Common myeloid progenitor, CD34-positive (primary cell): Measurements from ENCODE around the gene SIRT2.
"Not testable (repeated sequence)": the region's sequence is repeated elsewhere in the genome, so short reads cannot be mapped to it uniquely, and the experiment has no call there.

ENCODE experiments used
- CTCF ChIA-PET: fragments of 350-600 bp; sonication (Branson Sonifier 250); formaldehyde crosslinking; loops from one replicate; lab custom pipeline; 2021; ENCODE audit warnings: antibody characterized with exemption; lab: Charles Lee
- POLR2A ChIA-PET: fragments of 350-600 bp; sonication (Branson Sonifier 250); formaldehyde crosslinking; loops from one replicate; lab custom pipeline; 2021; ENCODE audit warnings: antibody characterized with exemption; lab: Charles Lee
- DNase-seq, 3 donors: peaks; one replicate each; pipeline versions ENCODE4 v3.0.0 to v3.0.0-alpha.2; 2013
- H3K27ac ChIP-seq, 2 experiments: 1 replicate in 1 of 2; 2 replicates in 1 of 2; pipeline ENCODE4 v1.7.0; 2013; ENCODE audit warnings: inconsistent platforms in 2 of 2, low read length in 2 of 2, mild to moderate bottlenecking in 2 of 2, low read depth in 1 of 2, moderate library complexity in 1 of 2; ENCODE audit not compliant: severe bottlenecking in 2 of 2, insufficient read depth in 1 of 2, poor library complexity in 1 of 2
- H3K27me3 ChIP-seq, 5 experiments: replicated peaks in 2 of 5; 1 replicate in 3 of 5; 2 replicates in 2 of 5; pipeline versions ENCODE4 v1.6.1 to v1.7.0; 2013; ENCODE audit warnings: low read length in 4 of 5, mild to moderate bottlenecking in 2 of 5, moderate library complexity in 2 of 5, inconsistent platforms in 1 of 5; ENCODE audit not compliant: insufficient read depth in 5 of 5, control insufficient read depth in 4 of 5
- H3K36me3 ChIP-seq, 4 experiments: 1 replicate in 2 of 4; 2 replicates in 2 of 4; pipeline versions ENCODE4 v1.6.1 to v1.7.0; 2013; ENCODE audit warnings: low read length in 3 of 4, control low read depth in 1 of 4, mild to moderate bottlenecking in 1 of 4; ENCODE audit not compliant: control insufficient read depth in 4 of 4, insufficient read depth in 4 of 4
- H3K4me1 ChIP-seq, 4 experiments: 1 replicate in 3 of 4; 2 replicates in 1 of 4; pipeline versions ENCODE4 v1.6.1 to v1.7.1; 2013; ENCODE audit warnings: low read length in 3 of 4, mild to moderate bottlenecking in 3 of 4, control low read depth in 1 of 4, inconsistent platforms in 1 of 4, moderate library complexity in 1 of 4; ENCODE audit not compliant: control insufficient read depth in 4 of 4, insufficient read depth in 4 of 4; ENCODE audit errors: control extremely low read depth in 1 of 4
- H3K4me3 ChIP-seq, 7 experiments: 1 replicate in 4 of 7; 2 replicates in 3 of 7; pipeline versions ENCODE4 v1.5.1 to v1.7.0; 2013; ENCODE audit warnings: mild to moderate bottlenecking in 7 of 7, low read length in 6 of 7, moderate library complexity in 6 of 7, inconsistent platforms in 2 of 7, low read depth in 2 of 7, control low read depth in 1 of 7; ENCODE audit not compliant: insufficient read depth in 4 of 7, control insufficient read depth in 1 of 7; ENCODE audit errors: extremely low read depth in 1 of 7
- H3K9me3 ChIP-seq, 5 experiments: 1 replicate in 4 of 5; 2 replicates in 1 of 5; pipeline versions ENCODE4 v1.6.1 to v1.7.1; 2013; ENCODE audit warnings: low read length in 4 of 5, mild to moderate bottlenecking in 2 of 5, inconsistent platforms in 1 of 5, low read depth in 1 of 5, moderate library complexity in 1 of 5; ENCODE audit not compliant: control insufficient read depth in 4 of 5, insufficient read depth in 2 of 5; ENCODE audit errors: control extremely low read depth in 1 of 5
- WGBS: methylation state at CpG from one replicate; pipeline ENCODE4 v1.1.5; 2013; ENCODE audit not compliant: insufficient coverage; 5-methylcytosine and 5-hydroxymethylcytosine counted together

SIRT2 gene

GRCh38 chr19:38877781-38878574, 21.4 kb downstream of the SIRT2 start, which contains the start of gene RINL:
TSS of gene RINL (minus strand) at chr19:38878275. CDS start at chr19:38876742, 1,533 bp downstream.
- WGBS, result 0% methylated on average over 6 of the region's 11 CpGs
- H3K36me3 ChIP-seq, result peaks cover 0 to 7% (median 6%) of the 10 kb centered on the region in 4 experiments
- no peaks in the 10 kb centered on the region for H3K9me3 ChIP-seq
- ChIA-PET CTCF (interaction anchor here (1.1 to 3.8 kb wide), 8 partner anchors 8 to 52 kb away, joined by 3 to 17 read pairs (median 6); partner anchors contain the start of genes MRPS12 and SARS2), POLR2A (interaction anchor here (0.5 to 2.0 kb wide), 3 partner anchors 9 to 40 kb away, joined by 3 to 5 read pairs (median 3); partner anchors contain the start of gene HNRNPL)
- H3K27me3 ChIP-seq, result no peaks in the 10 kb centered on the region
- H3K27ac ChIP-seq, result peak within 1 kb of the TSS; percentile 52 to 85
- DNase-seq, result peak; percentile 44 to 92 (median 87)
- peak within 1 kb of the TSS in 5 of 7 experiments; percentile 34 to 66 (median 54) for H3K4me3 ChIP-seq
- peaks cover 0 to 42% (median 23%) of the 10 kb centered on the region in 4 experiments for H3K4me1 ChIP-seq

DNA sequence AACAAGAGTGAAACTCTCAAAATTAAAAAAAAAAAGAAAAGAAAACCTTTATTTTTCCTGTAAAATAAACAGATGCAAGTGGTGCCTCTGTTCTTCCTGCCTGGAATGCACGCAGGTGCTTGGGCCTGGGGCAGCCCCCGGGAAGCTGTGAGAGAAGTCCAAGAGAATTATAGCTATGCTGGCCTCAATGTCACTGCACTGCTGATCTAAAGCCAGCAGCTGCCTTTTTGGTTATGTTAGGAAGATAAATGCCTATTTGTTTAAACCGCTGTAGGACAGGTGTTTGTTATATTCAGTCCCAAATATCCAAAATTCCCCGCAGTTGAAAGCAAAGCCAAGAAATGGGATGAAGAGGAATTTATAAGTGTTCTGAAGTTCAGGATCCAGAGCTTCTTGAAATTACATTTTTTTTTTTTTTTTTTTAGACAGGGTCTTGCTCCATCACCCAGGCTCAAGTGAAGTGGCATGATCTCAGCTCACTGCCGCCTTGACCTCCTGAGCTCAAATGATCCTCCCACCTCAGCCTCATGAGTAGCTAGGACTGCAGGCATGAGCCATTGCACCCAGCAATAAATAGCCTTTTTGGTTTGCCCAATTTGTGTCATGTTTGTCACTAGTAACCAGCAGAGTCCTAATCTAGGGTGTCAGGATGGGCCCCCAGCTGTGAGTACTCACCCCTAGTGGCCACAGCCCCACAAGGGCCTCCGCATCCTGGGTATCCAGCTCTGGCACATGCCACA, 23.6 kb downstream of the SIRT2 start:
- H3K4me3 ChIP-seq, result no peak overlapping the region
- no peak overlapping the region for H3K27ac ChIP-seq
- CTCF ChIA-PET, result interaction anchor here (0.5 to 3.8 kb wide), 7 partner anchors 9 to 405 kb away, joined by 3 to 20 read pairs (median 8); partner anchors contain the start of genes MRPS12 and SARS2
- H3K36me3 ChIP-seq, result peaks cover 0 to 7% (median 0%) of the 10 kb centered on the region in 4 experiments
- no peaks in the 10 kb centered on the region for H3K27me3 ChIP-seq
- DNase-seq, result peak in 1 of 3 donors; percentile 31
- WGBS, result 100% methylated on average over 3 of the region's 6 CpGs
- no peaks in the 10 kb centered on the region for H3K9me3 ChIP-seq
- H3K4me1 ChIP-seq, result peaks cover 0 to 43% (median 22%) of the 10 kb centered on the region in 4 experiments
- POLR2A ChIA-PET, result interaction anchor here (0.7 kb wide), 1 partner anchor 482 kb away, joined by 13 read pairs; no protein-coding TSS in a partner anchor

- POLR2A ChIA-PET, result not testable (repeated sequence)
- CTCF ChIA-PET, result interaction anchor here (0.9 to 3.2 kb wide), 3 partner anchors 10 to 104 kb away, joined by 3 to 20 read pairs (median 3); no protein-coding TSS in a partner anchor
- WGBS, result 99% methylated on average over 10 of the region's 10 CpGs
These were observed 26.0 kb downstream of the SIRT2 start for GRCh38 chr19:38873400-38873799.

DNA sequence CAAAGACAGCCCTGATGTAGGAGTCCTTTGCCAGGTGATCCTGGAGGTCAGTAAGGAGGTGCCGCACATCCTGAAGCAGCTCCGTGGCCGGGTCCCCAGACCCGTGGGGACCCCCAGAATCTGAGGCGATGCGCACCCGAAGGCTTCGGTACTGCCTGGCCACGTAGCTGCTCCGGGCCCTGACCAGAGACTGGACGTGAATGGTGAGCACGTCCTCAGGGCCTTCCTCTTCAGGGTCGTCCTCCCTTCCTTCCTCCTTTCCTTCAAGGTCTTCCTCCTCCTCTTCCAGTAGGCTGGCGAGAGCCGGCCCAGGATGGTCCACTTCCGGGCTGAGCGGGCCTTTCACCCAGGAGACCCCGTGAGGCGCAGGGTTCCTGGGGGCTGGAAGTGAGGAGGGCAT, 28.8 kb downstream of the SIRT2 start:
- Histone ChIP-seq H3K36me3 (peaks cover 0 to 4% (median 0%) of the 10 kb centered on the region in 4 experiments), H3K4me1 (peaks cover 0 to 29% (median 27%) of the 10 kb centered on the region in 4 experiments), H3K9me3 (no peaks in the 10 kb centered on the region), H3K4me3 (peak overlapping the region in 3 of 7 experiments; percentile 28 to 82 (median 73)), H3K27me3 (no peaks in the 10 kb centered on the region), H3K27ac (no peak overlapping the region)
- WGBS, result 89% methylated on average over 14 of the region's 19 CpGs
- POLR2A ChIA-PET, result no interaction called here
- CTCF ChIA-PET, result interaction anchor here (0.5 to 2.9 kb wide), 10 partner anchors 8 to 468 kb away, joined by 3 to 19 read pairs (median 6); partner anchors contain the start of genes MRPS12, RINL and SARS2
- DNase-seq, result no peak

More at GRCh38 chr19:38873400-38873799, 26.0 kb downstream of the SIRT2 start:
- not testable (repeated sequence) for H3K27ac ChIP-seq, H3K9me3 ChIP-seq, H3K4me3 ChIP-seq, H3K36me3 ChIP-seq, DNase-seq, H3K27me3 ChIP-seq
- peaks cover 0 to 41% (median 30%) of the 10 kb centered on the region in 4 experiments for H3K4me1 ChIP-seq

GRCh38 chr19:38869836-38870607, 29.4 kb downstream of the SIRT2 start:
- Histone ChIP-seq H3K9me3 (no peaks in the 10 kb centered on the region), H3K27me3 (no peaks in the 10 kb centered on the region), H3K27ac (no peak overlapping the region), H3K4me3 (peak overlapping the region; percentile 1 to 82 (median 61)), H3K36me3 (peaks cover 0 to 4% (median 0%) of the 10 kb centered on the region in 4 experiments), H3K4me1 (peaks cover 0 to 34% (median 31%) of the 10 kb centered on the region in 4 experiments)
- 21% methylated on average over 52 of the region's 62 CpGs for WGBS
- ChIA-PET POLR2A (interaction anchor here (1.0 to 1.3 kb wide), 3 partner anchors 9 to 21 kb away, joined by 4 to 6 read pairs (median 5); partner anchors contain the start of gene RINL), CTCF (interaction anchor here (0.5 to 2.9 kb wide), 13 partner anchors 9 to 468 kb away, joined by 3 to 19 read pairs (median 7); partner anchors contain the start of genes MRPS12, RINL and SARS2)
- peak; percentile 90 to 91 (median 91) for DNase-seq
